ENCODE results near the gene ADGRL3.

ADGRL3 gene

DNA sequence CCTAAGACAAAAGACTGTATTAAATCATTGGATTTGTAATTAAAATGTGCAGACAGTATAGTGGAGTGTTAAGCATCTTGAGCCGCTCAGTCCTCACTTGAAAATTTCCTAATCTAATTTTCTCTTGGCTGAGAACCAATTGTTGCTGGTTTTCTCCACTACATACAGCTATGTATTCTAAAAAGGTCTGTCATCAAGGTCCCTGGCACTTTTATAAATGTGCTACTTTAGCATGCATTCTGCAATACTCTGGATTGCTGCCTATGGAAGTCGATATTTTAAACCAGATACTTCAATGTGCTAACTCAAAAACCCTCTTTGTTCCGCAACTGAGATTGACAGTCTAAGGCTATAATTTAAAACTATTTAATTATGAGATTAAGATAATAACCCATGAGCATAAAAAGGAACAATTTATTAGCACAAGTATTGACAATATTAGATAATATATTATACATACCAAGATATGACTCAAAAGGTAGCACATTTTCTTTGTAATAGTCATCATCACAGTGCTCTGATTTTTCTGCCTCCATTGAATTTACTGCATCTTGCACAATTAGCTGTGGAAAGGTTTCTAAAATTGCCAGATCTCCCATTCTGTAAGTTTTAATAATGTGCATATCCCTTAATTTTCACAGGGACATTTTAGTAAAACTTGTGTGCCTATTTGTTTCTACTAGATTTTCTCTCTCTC lies 815.1 kb downstream of the ADGRL3 start:
- Histone ChIP-seq H3K4me2 (ENCODE audit: low read length) (no peak overlapping the region), H3K9ac (ENCODE audit: low read length) (no peak overlapping the region), H3K4me3 (ENCODE audit: low read length) (no peak overlapping the region), H3K4me1 (ENCODE audit: low read length) (no peaks in the 10 kb centered on the region), H3K9me3 (ENCODE audit: insufficient read depth, low read length) (no peaks in the 10 kb centered on the region), H3K36me3 (replicated peaks; ENCODE audit: low read depth, low read length) (no peaks in the 10 kb centered on the region), H2AFZ (ENCODE audit: low read depth, low read length) (no peak overlapping the region), H3K27ac (ENCODE audit: low read length) (no peak overlapping the region), H3K27me3 (ENCODE audit: low read depth, low read length) (no peaks in the 10 kb centered on the region), H4K20me1 (ENCODE audit: insufficient read depth, low read length) (no peaks in the 10 kb centered on the region), H3K79me2 (ENCODE audit: low read length) (no peaks in the 10 kb centered on the region)
- TF ChIP-seq CTCF (IDR thresholded peaks at IDR 0.05; ENCODE audit: low read depth, low read length) (no peak), EZH2phosphoT487 (IDR thresholded peaks at IDR 0.05; ENCODE audit: low read depth) (no peak)

DNA sequence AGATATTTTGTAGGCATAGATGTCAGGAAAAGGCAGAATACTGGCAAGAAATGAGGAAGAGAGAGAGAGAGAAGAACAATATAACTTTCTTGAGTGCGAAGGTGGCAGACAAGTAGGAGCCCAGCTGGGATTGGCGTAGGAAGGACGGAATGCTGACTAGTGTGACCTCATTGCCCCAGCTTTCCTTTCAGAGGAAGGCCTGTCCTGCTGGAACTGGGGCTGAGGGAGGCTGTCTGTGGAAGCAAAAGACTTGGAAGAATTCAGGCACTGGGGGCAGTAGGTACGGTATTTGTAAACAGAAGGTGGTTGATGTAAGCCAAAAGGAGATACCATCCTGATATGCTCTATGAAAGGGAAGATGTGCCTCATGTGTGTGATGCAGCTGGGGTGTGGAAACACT lies 818.4 kb downstream of the ADGRL3 start:
- Histone ChIP-seq H3K4me3 (ENCODE audit: low read length) (no peak overlapping the region), H3K27ac (ENCODE audit: low read length) (no peak overlapping the region), H3K27me3 (ENCODE audit: low read depth, low read length) (no peaks in the 10 kb centered on the region), H3K36me3 (replicated peaks; ENCODE audit: low read depth, low read length) (no peaks in the 10 kb centered on the region), H3K4me1 (ENCODE audit: low read length) (no peaks in the 10 kb centered on the region), H3K79me2 (ENCODE audit: low read length) (no peaks in the 10 kb centered on the region), H4K20me1 (ENCODE audit: insufficient read depth, low read length) (no peaks in the 10 kb centered on the region), H3K9me3 (ENCODE audit: insufficient read depth, low read length) (no peaks in the 10 kb centered on the region), H3K4me2 (ENCODE audit: low read length) (no peak overlapping the region), H3K9ac (ENCODE audit: low read length) (no peak overlapping the region), H2AFZ (ENCODE audit: low read depth, low read length) (no peak overlapping the region)
- no peak for TF ChIP-seq EZH2phosphoT487 (IDR thresholded peaks at IDR 0.05; ENCODE audit: low read depth)
- no peak for TF ChIP-seq CTCF (IDR thresholded peaks at IDR 0.05; ENCODE audit: low read depth, low read length)

DNA sequence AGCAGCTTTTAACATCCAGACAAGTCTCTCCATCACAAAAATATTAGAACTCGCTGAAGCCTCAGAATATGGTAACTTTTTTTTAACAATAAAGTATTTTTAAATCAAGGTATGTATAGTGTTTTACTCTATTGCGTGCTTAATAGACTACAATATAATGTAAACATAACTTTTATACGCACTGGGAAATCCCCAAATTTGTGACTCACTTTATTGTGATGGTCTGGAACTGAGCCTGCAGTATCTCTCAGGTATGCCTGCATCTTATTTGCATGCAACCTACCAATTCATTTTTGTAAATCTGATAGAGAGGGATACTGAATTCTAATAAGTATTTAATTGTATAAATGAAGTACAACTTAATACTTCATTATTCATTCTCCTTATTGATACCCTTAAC lies 823.5 kb downstream of the ADGRL3 start:
- Histone ChIP-seq H3K79me2 (ENCODE audit: low read length) (no peaks in the 10 kb centered on the region), H3K4me3 (ENCODE audit: low read length) (no peak overlapping the region), H2AFZ (ENCODE audit: low read depth, low read length) (no peak overlapping the region), H3K9me3 (ENCODE audit: insufficient read depth, low read length) (no peaks in the 10 kb centered on the region), H3K9ac (ENCODE audit: low read length) (no peak overlapping the region), H3K36me3 (replicated peaks; ENCODE audit: low read depth, low read length) (no peaks in the 10 kb centered on the region), H4K20me1 (ENCODE audit: insufficient read depth, low read length) (no peaks in the 10 kb centered on the region), H3K27ac (ENCODE audit: low read length) (no peak overlapping the region), H3K27me3 (ENCODE audit: low read depth, low read length) (no peaks in the 10 kb centered on the region), H3K4me1 (ENCODE audit: low read length) (no peaks in the 10 kb centered on the region), H3K4me2 (ENCODE audit: low read length) (no peak overlapping the region)
- TF ChIP-seq EZH2phosphoT487 (IDR thresholded peaks at IDR 0.05; ENCODE audit: low read depth) (no peak), CTCF (IDR thresholded peaks at IDR 0.05; ENCODE audit: low read depth, low read length) (no peak)

DNA sequence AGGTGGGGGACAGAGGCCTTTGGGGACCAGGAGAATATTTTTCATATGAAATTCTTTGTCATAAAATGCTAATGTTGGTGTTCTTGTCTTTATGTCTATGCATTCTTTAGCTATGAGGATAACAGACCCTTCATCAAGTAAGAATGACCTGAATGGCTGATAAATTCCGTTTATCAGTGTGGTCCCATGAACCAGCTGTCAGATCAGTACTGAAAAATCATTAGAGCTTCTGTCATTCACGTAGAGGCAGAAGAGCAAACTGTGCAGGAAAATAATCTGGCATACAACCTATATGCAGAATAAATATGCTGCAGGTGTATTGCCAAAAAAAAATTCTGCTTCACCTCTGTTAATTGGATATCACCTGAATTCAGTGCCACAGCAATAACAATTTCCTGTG lies 828.6 kb downstream of the ADGRL3 start:
- Histone ChIP-seq H3K4me1 (ENCODE audit: low read length) (no peaks in the 10 kb centered on the region), H3K4me2 (ENCODE audit: low read length) (no peak overlapping the region), H4K20me1 (ENCODE audit: insufficient read depth, low read length) (no peaks in the 10 kb centered on the region), H3K27ac (ENCODE audit: low read length) (no peak overlapping the region), H3K9ac (ENCODE audit: low read length) (no peak overlapping the region), H3K27me3 (ENCODE audit: low read depth, low read length) (no peaks in the 10 kb centered on the region), H3K9me3 (ENCODE audit: insufficient read depth, low read length) (no peaks in the 10 kb centered on the region), H3K79me2 (ENCODE audit: low read length) (no peaks in the 10 kb centered on the region), H3K36me3 (replicated peaks; ENCODE audit: low read depth, low read length) (no peaks in the 10 kb centered on the region), H3K4me3 (ENCODE audit: low read length) (no peak overlapping the region), H2AFZ (ENCODE audit: low read depth, low read length) (no peak overlapping the region)
- TF ChIP-seq CTCF (IDR thresholded peaks at IDR 0.05; ENCODE audit: low read depth, low read length) (no peak), EZH2phosphoT487 (IDR thresholded peaks at IDR 0.05; ENCODE audit: low read depth) (no peak)

Measured in OCI-LY3 (cell line).